Stomach (tissue), 4 donors: Measurements from ENCODE around the gene TBC1D16.

Experiments used
- CTCF ChIP-seq, 7 experiments: fragments of 450-650 bp in 4 of 7; fragments of 200-600 bp in 3 of 7; sonication (generic) in 3 of 7; IDR thresholded peaks; one replicate each; pipeline ENCODE4 v1.5.1; 2016 to 2019; ENCODE audit warnings: antibody characterized with exemption in 7 of 7, control low read depth in 2 of 7, mild to moderate bottlenecking in 1 of 7
- EP300 ChIP-seq: sonication (generic); formaldehyde crosslinking; IDR thresholded peaks from one replicate; pipeline ENCODE4 v1.6.1; 2017; ENCODE audit warnings: antibody characterized with exemption
- POLR2A ChIP-seq, 4 donors: fragments of 450-650 bp; IDR thresholded peaks; one replicate each; pipeline ENCODE4 v1.6.1; 2016; ENCODE audit warnings: antibody characterized with exemption in 4 of 4, control low read depth in 2 of 4, mild to moderate bottlenecking in 1 of 4, moderate library complexity in 1 of 4
- POLR2AphosphoS5 ChIP-seq, 3 donors: sonication (generic); formaldehyde crosslinking; IDR thresholded peaks; one replicate each; pipeline ENCODE4 v1.6.1; 2016; ENCODE audit warnings: antibody characterized with exemption in 3 of 3

- TF ChIP-seq CTCF (IDR thresholded peaks at IDR 0.05) (no peak), EP300 (no peak), POLR2A (IDR thresholded peaks at IDR 0.05) (no peak), POLR2AphosphoS5 (IDR thresholded peaks at IDR 0.05) (no peak)
Measured at GRCh38 chr17:80007939-80008338, 27.7 kb downstream of the TBC1D16 start.
